Liver (tissue), 10 donors: ENCODE data around the gene TAF11L13. TPM values are rescaled to one million over a fixed set of nuclear protein-coding genes. Genes with fewer than 3 reads are reported as not detected.

Experiments
- DNase-seq: peaks from one replicate; pipeline ENCODE4 v3.0.0-alpha.2; 2017; ENCODE audit warnings: low spot score
- H3K27ac ChIP-seq, 2 donors: one replicate each; pipeline ENCODE4 v1.7.0; 2013; ENCODE audit warnings: inconsistent platforms in 2 of 2, low read length in 2 of 2, control low read depth in 1 of 2, low read depth in 1 of 2, mild to moderate bottlenecking in 1 of 2
- H3K27me3 ChIP-seq, 4 donors: one replicate each; pipeline versions ENCODE4 v1.6.1 to v1.7.0; 2013; ENCODE audit warnings: low read length in 3 of 4, inconsistent platforms in 1 of 4, mild to moderate bottlenecking in 1 of 4, moderate library complexity in 1 of 4; ENCODE audit not compliant: control insufficient read depth in 4 of 4, insufficient read depth in 4 of 4
- H3K36me3 ChIP-seq, 4 donors: one replicate each; pipeline versions ENCODE4 v1.6.1 to v1.7.0; 2013; ENCODE audit warnings: low read length in 3 of 4, mild to moderate bottlenecking in 3 of 4, low read depth in 1 of 4, moderate library complexity in 1 of 4; ENCODE audit not compliant: control insufficient read depth in 4 of 4, insufficient read depth in 3 of 4
- H3K4me1 ChIP-seq, 4 donors: one replicate each; pipeline versions ENCODE4 v1.6.1 to v1.7.0; 2013; ENCODE audit warnings: low read length in 3 of 4, mild to moderate bottlenecking in 3 of 4, moderate library complexity in 1 of 4; ENCODE audit not compliant: control insufficient read depth in 4 of 4, insufficient read depth in 4 of 4
- H3K4me3 ChIP-seq, 3 donors: one replicate each; pipeline versions ENCODE4 v1.6.1 to v1.7.0; 2013; ENCODE audit warnings: low read length in 3 of 3, control low read depth in 1 of 3, low read depth in 1 of 3, mild to moderate bottlenecking in 1 of 3
- H3K9ac ChIP-seq, 2 donors: one replicate each; pipeline ENCODE4 v1.7.0; 2013; ENCODE audit warnings: low read length in 2 of 2, mild to moderate bottlenecking in 2 of 2, moderate library complexity in 2 of 2, control low read depth in 1 of 2, low read depth in 1 of 2
- H3K9me3 ChIP-seq, 4 donors: one replicate each; pipeline versions ENCODE4 v1.6.1 to v1.7.0; 2013; ENCODE audit warnings: low read length in 3 of 4; ENCODE audit not compliant: control insufficient read depth in 4 of 4
- EGR1 ChIP-seq, 2 donors: IDR thresholded peaks; 2 replicates each; pipeline ENCODE4 v1.6.1; 2016 to 2018; ENCODE audit warnings: antibody characterized with exemption in 2 of 2, low read depth in 2 of 2
- FOXA1 ChIP-seq: IDR thresholded peaks from 2 replicates; pipeline ENCODE4 v1.6.1; 2016; ENCODE audit warnings: antibody characterized with exemption
- FOXA2 ChIP-seq: IDR thresholded peaks from 2 replicates; pipeline ENCODE4 v1.6.1; 2016; ENCODE audit warnings: antibody characterized with exemption
- GABPA ChIP-seq, 2 donors: IDR thresholded peaks in 1 of 2; conservative IDR thresholded peaks in 1 of 2; 2 replicates each; pipeline ENCODE4 v1.6.1; 2016; ENCODE audit warnings: antibody characterized with exemption in 2 of 2, mild to moderate bottlenecking in 1 of 2, moderate library complexity in 1 of 2
- HNF4A ChIP-seq, 2 donors: conservative IDR thresholded peaks; 2 replicates each; pipeline ENCODE4 v1.6.1; 2016; ENCODE audit warnings: antibody characterized with exemption in 2 of 2, mild to moderate bottlenecking in 2 of 2
- HNF4G ChIP-seq: IDR thresholded peaks from 2 replicates; pipeline ENCODE4 v1.6.1; 2016; ENCODE audit warnings: antibody characterized with exemption
- JUND ChIP-seq, 2 donors: IDR thresholded peaks; 2 replicates each; pipeline ENCODE4 v1.6.1; 2016; ENCODE audit warnings: antibody characterized with exemption in 2 of 2
- RAD21 ChIP-seq, 2 donors: IDR thresholded peaks; 2 replicates each; pipeline ENCODE4 v1.6.1; 2016; ENCODE audit warnings: antibody characterized with exemption in 2 of 2, mild to moderate bottlenecking in 2 of 2
- SP1 ChIP-seq: IDR thresholded peaks from 2 replicates; pipeline ENCODE4 v1.6.1; 2018; ENCODE audit warnings: antibody characterized with exemption, mild to moderate bottlenecking
- TAF1 ChIP-seq: conservative IDR thresholded peaks from 2 replicates; pipeline ENCODE4 v1.6.1; 2016; ENCODE audit warnings: antibody characterized with exemption, mild to moderate bottlenecking
- WGBS: extraction: QIAGEN DNeasy Blood & Tissue Kit; methylation state at CpG from one replicate; pipeline ENCODE4 v1.1.7; 2013; 5-methylcytosine and 5-hydroxymethylcytosine counted together
- polyA plus RNA-seq, 2 donors: library from polyadenylated mRNA; stranded (reverse) in 1 of 2; unstranded in 1 of 2; fragments of 200-250 nt in 1 of 2; fragments of >200 nt in 1 of 2; fragmentation: Nextera tagmentation in 1 of 2; extraction: Ambion mirVana in 1 of 2; gene quantifications; one replicate each; pipeline versions ENCODE4 v1.2.1 to v1.2.3, GENCODE V29; 2013 to 2015
- small RNA-seq: library from RNA; depleted of rRNA; stranded (forward); fragments of <200 nt; gene quantifications from one replicate; pipeline ENCODE3, GENCODE V24; 2014
- total RNA-seq, 2 donors: library from RNA; depleted of rRNA; stranded (reverse); fragments of >200 nt; gene quantifications; one replicate each; pipeline ENCODE4 v1.2.3, GENCODE V29; 2014
- TF ChIP-seq, protein P1 (sequence below): IDR thresholded peaks from 2 replicates; pipeline ENCODE4 v1.6.1; 2016; ENCODE audit warnings: antibody characterized with exemption
- TF ChIP-seq, protein P2 (sequence below): fragments of 150-350 bp; IDR thresholded peaks from 2 replicates; pipeline ENCODE4 v1.5.1; 2017; ENCODE audit warnings: improper control_type of control experiment, low read depth, low read length; ENCODE audit not compliant: missing input control
- donor health status: healthy.
- donor health status: healthy.
- donor health status: healthy.
- donor health status: healthy.
- donor health status: healthy.

The TAF11L13 gene
- total and polyA plus RNA-seq, 4 donors, result not detected

DNA sequence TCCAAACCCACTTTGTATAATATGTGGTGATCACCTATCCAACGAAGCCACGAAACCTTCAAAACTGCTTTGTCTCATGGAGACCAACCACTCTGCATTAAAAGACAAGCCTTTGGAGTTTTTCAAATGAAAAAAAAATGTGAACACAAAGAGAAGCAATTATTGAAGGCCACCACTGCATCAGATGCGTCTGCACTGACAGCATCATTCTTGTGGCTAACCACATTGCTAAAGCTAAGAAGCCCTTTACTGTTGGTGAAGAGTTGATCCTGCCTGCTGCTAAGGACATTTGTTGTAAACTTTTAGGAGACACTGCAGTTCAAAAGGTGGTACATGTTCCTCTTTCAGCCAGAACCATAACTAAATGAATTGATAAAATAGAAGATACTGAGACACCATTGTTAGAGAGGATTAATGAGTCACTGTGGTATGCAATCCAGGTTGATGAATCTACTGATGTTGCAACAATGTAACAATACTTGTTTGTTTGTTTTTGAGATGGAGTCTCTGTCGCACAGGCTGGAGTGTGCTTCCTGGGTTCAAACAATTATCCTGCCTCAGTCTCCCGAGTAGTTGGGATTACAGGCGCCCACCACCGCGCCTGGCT lies 47.8 kb downstream of the TAF11L13 start:
- Histone ChIP-seq H3K4me3 (no peak overlapping the region), H3K36me3 (no peaks in the 10 kb centered on the region), H3K27ac (no peak overlapping the region), H3K9ac (no peak overlapping the region), H3K27me3 (peaks cover 0 to 2% (median 0%) of the 10 kb centered on the region in 4 donors), H3K4me1 (no peaks in the 10 kb centered on the region), H3K9me3 (no peaks in the 10 kb centered on the region)
- TF ChIP-seq SP1 (no peak), FOXA2 (no peak)
- DNase-seq, result no peak
- WGBS, result 87% methylated on average over 8 of the region's 8 CpGs

DNA sequence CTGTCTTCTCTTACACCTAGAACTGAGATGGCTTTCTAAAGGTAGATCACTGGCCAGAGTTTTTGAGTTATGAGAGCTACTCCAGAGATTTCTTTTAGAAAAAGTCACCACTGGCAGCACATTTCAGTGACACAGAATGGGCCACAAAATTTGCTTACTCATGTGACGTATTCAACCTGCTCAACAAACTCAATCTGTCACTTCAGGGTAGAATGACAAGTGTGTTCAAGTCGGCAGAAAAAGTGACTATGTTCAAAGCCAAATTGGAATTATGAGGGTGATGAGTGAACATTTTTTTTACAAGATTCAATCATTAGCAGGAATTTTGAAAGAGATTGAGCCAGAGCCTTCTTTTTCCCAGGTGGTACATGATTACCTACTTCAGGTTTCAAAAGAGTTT lies 48.8 kb downstream of the TAF11L13 start:
- Histone ChIP-seq H3K9ac (no peak overlapping the region), H3K27ac (no peak overlapping the region), H3K36me3 (no peaks in the 10 kb centered on the region), H3K4me3 (no peak overlapping the region), H3K9me3 (no peaks in the 10 kb centered on the region), H3K27me3 (peaks cover 0 to 2% (median 0%) of the 10 kb centered on the region in 4 donors), H3K4me1 (no peaks in the 10 kb centered on the region)
- DNase-seq, result no peak
- no peak for TF ChIP-seq JUND (IDR thresholded peaks at IDR 0.05)
- no peak for TF ChIP-seq FOXA1
- TF ChIP-seq, protein P1, sequence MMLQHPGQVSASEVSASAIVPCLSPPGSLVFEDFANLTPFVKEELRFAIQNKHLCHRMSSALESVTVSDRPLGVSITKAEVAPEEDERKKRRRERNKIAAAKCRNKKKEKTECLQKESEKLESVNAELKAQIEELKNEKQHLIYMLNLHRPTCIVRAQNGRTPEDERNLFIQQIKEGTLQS, result no peak
- no peak for TF ChIP-seq HNF4G
- TF ChIP-seq HNF4A (conservative IDR thresholded peaks at IDR 0.05), result no peak
- TF ChIP-seq, protein P2, sequence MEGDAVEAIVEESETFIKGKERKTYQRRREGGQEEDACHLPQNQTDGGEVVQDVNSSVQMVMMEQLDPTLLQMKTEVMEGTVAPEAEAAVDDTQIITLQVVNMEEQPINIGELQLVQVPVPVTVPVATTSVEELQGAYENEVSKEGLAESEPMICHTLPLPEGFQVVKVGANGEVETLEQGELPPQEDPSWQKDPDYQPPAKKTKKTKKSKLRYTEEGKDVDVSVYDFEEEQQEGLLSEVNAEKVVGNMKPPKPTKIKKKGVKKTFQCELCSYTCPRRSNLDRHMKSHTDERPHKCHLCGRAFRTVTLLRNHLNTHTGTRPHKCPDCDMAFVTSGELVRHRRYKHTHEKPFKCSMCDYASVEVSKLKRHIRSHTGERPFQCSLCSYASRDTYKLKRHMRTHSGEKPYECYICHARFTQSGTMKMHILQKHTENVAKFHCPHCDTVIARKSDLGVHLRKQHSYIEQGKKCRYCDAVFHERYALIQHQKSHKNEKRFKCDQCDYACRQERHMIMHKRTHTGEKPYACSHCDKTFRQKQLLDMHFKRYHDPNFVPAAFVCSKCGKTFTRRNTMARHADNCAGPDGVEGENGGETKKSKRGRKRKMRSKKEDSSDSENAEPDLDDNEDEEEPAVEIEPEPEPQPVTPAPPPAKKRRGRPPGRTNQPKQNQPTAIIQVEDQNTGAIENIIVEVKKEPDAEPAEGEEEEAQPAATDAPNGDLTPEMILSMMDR, result no peak
- TF ChIP-seq EGR1 (IDR thresholded peaks at IDR 0.05; ENCODE audit: low read depth in 2 of 2), result no peak
- no peak for TF ChIP-seq GABPA (IDR thresholded peaks at IDR 0.05 in 1 of 2, conservative IDR thresholded peaks at IDR 0.05 in 1 of 2)
- TF ChIP-seq RAD21 (IDR thresholded peaks at IDR 0.05), result no peak
- TF ChIP-seq TAF1, result no peak
- WGBS, result 63% methylated on average over 2 of the region's 2 CpGs

Small RNAs within 50 kb of the gene (small RNA-seq; reads per million reads assigned to genes)
- not detected for gene AC233724.1
- not detected for gene AC233724.12
- not detected for gene AC233724.2
- not detected for gene AC233724.3
- gene AC233724.4, result not detected
- gene AC233724.6, result not detected
- gene AC233724.7, result not detected

Other genes starting within 250 kb of the TAF11L13 start
- gene TAF11L2, start 133.9 kb upstream of the TAF11L13 start, total RNA-seq, result not detected
- not detected for gene TAF11L2, start 133.9 kb upstream of the TAF11L13 start, polyA plus RNA-seq
- gene TAF11L3, start 113.7 kb upstream of the TAF11L13 start, total RNA-seq, result not detected
- gene TAF11L3, start 113.7 kb upstream of the TAF11L13 start, polyA plus RNA-seq, result not detected
- gene TAF11L4, start 110.3 kb upstream of the TAF11L13 start, total RNA-seq, result not detected
- gene TAF11L4, start 110.3 kb upstream of the TAF11L13 start, polyA plus RNA-seq, result not detected
- not detected for gene TAF11L5, start 106.9 kb upstream of the TAF11L13 start, total RNA-seq
- gene TAF11L5, start 106.9 kb upstream of the TAF11L13 start, polyA plus RNA-seq, result not detected
- gene TAF11L6, start 103.4 kb upstream of the TAF11L13 start, total RNA-seq, result not detected
- not detected for gene TAF11L6, start 103.4 kb upstream of the TAF11L13 start, polyA plus RNA-seq
- gene TAF11L7, start 46.3 kb upstream of the TAF11L13 start, total RNA-seq, result not detected
- not detected for gene TAF11L7, start 46.3 kb upstream of the TAF11L13 start, polyA plus RNA-seq
- gene TAF11L8, start 41.1 kb upstream of the TAF11L13 start, total RNA-seq, result not detected
- not detected for gene TAF11L8, start 41.1 kb upstream of the TAF11L13 start, polyA plus RNA-seq
- not detected for gene TAF11L9, start 37.7 kb upstream of the TAF11L13 start, total RNA-seq
- gene TAF11L9, start 37.7 kb upstream of the TAF11L13 start, polyA plus RNA-seq, result not detected
- not detected for gene TAF11L10, start 34.3 kb upstream of the TAF11L13 start, total RNA-seq
- gene TAF11L10, start 34.3 kb upstream of the TAF11L13 start, polyA plus RNA-seq, result not detected
- not detected for gene TAF11L11, start 27.9 kb upstream of the TAF11L13 start, total RNA-seq
- gene TAF11L11, start 27.9 kb upstream of the TAF11L13 start, polyA plus RNA-seq, result not detected
- not detected for gene TAF11L12, start 21.7 kb upstream of the TAF11L13 start, total RNA-seq
- gene TAF11L12, start 21.7 kb upstream of the TAF11L13 start, polyA plus RNA-seq, result not detected
- not detected for gene TAF11L14, start 2.4 kb downstream of the TAF11L13 start, total RNA-seq
- not detected for gene TAF11L14, start 2.4 kb downstream of the TAF11L13 start, polyA plus RNA-seq